NCI-H345 (cell line): ENCODE results near the gene DCAF10.
"Not testable (repeated sequence)": the region's sequence is repeated elsewhere in the genome, so short reads cannot be mapped to it uniquely, and the experiment has no call there.

Experiments
- DNase-seq: peaks from one replicate; lab custom pipeline; 2025; lab: John Stamatoyannopoulos, UW

Gene DCAF10

GRCh38 chr9:37790096-37790495, 10.5 kb upstream of the DCAF10 start:
- no peak for DNase-seq

- no peak for DNase-seq
These were observed 8.5 kb upstream of the DCAF10 start for GRCh38 chr9:37792122-37792521.

GRCh38 chr9:37796232-37796631, 4.4 kb upstream of the DCAF10 start:
- no peak for DNase-seq

GRCh38 chr9:37798677-37799076, 1.9 kb upstream of the DCAF10 start:
- no peak for DNase-seq

GRCh38 chr9:37801287-37801850, 772 bp downstream of the DCAF10 start:
- no peak for DNase-seq

GRCh38 chr9:37801959-37802711, 1.5 kb downstream of the DCAF10 start:
- DNase-seq, result no peak

- DNase-seq, result no peak
These were observed 5.7 kb downstream of the DCAF10 start for GRCh38 chr9:37806271-37806670.

- not testable (repeated sequence) for DNase-seq
These were observed 9.1 kb downstream of the DCAF10 start for GRCh38 chr9:37809676-37810075.

GRCh38 chr9:37811906-37812476, 11.4 kb downstream of the DCAF10 start:
- no peak for DNase-seq

- DNase-seq, result no peak
These were observed 12.3 kb downstream of the DCAF10 start for GRCh38 chr9:37812773-37813379.

- DNase-seq, result no peak
These were observed 18.3 kb downstream of the DCAF10 start for GRCh38 chr9:37818849-37819248.

GRCh38 chr9:37820142-37820541, 19.5 kb downstream of the DCAF10 start:
- DNase-seq, result no peak

GRCh38 chr9:37825174-37825573, 24.6 kb downstream of the DCAF10 start:
- DNase-seq, result not testable (repeated sequence)

- no peak for DNase-seq
These were observed 27.0 kb downstream of the DCAF10 start for GRCh38 chr9:37827483-37828165.

- DNase-seq, result no peak
These were observed 35.2 kb downstream of the DCAF10 start for GRCh38 chr9:37835821-37836220.

GRCh38 chr9:37836386-37836785, 35.8 kb downstream of the DCAF10 start:
- no peak for DNase-seq

GRCh38 chr9:37839496-37840461, 39.2 kb downstream of the DCAF10 start:
- no peak for DNase-seq

GRCh38 chr9:37840560-37841194, 40.1 kb downstream of the DCAF10 start:
- no peak for DNase-seq

GRCh38 chr9:37852222-37852621, 51.6 kb downstream of the DCAF10 start:
- no peak for DNase-seq

GRCh38 chr9:37856551-37856950, 56.0 kb downstream of the DCAF10 start:
- no peak for DNase-seq

- no peak for DNase-seq
These were observed 58.4 kb downstream of the DCAF10 start for GRCh38 chr9:37859043-37859442.
